Immature natural killer cell (primary cell): ENCODE measurements around the gene TNFSF13. TPM values are rescaled to one million over a fixed set of nuclear protein-coding genes. Genes with fewer than 3 reads are reported as not detected.

Experiments
- DNase-seq, 3 donors: peaks; one replicate each; pipeline ENCODE4 v3.0.0; 2022; ENCODE audit warnings: mixed read lengths in 1 of 3
- H3K27ac Mint-ChIP-seq, 6 donors: one replicate each; pipeline ENCODE4 v1.8.0; 2020; ENCODE audit warnings: mixed read lengths in 6 of 6, mild to moderate bottlenecking in 5 of 6, inconsistent platforms in 4 of 6, moderate library complexity in 3 of 6
- H3K27me3 Mint-ChIP-seq, 3 donors: one replicate each; pipeline ENCODE4 v1.8.0; 2020 to 2021; ENCODE audit warnings: low read depth in 3 of 3, mild to moderate bottlenecking in 3 of 3, mixed read lengths in 3 of 3, moderate library complexity in 3 of 3, inconsistent platforms in 1 of 3
- H3K36me3 Mint-ChIP-seq, 3 donors: one replicate each; pipeline ENCODE4 v1.8.0; 2020; ENCODE audit warnings: mixed read lengths in 3 of 3, inconsistent platforms in 2 of 3, mild to moderate bottlenecking in 2 of 3
- H3K4me1 Mint-ChIP-seq, 2 donors: one replicate each; pipeline ENCODE4 v1.8.0; 2020; ENCODE audit warnings: inconsistent platforms in 2 of 2, mild to moderate bottlenecking in 2 of 2, mixed read lengths in 2 of 2, moderate library complexity in 1 of 2
- H3K4me3 Mint-ChIP-seq, 5 donors: one replicate each; pipeline ENCODE4 v1.8.0; 2020; ENCODE audit warnings: mild to moderate bottlenecking in 5 of 5, mixed read lengths in 5 of 5, inconsistent platforms in 3 of 5, moderate library complexity in 3 of 5
- H3K9me3 Mint-ChIP-seq, 6 donors: one replicate each; pipeline ENCODE4 v1.8.0; 2020; ENCODE audit warnings: mild to moderate bottlenecking in 6 of 6, mixed read lengths in 6 of 6, inconsistent platforms in 4 of 6, moderate library complexity in 3 of 6
- polyA plus RNA-seq, 3 donors: library from polyadenylated mRNA; unstranded; fragments of 300-500 nt; fragmentation: Illumina TruSeq; gene quantifications; one replicate each; pipeline ENCODE4 v1.2.3, GENCODE V29; 2021

TNFSF13 gene
- 1 to 10 TPM; 1.4 to 6.1 (median 5.3) TPM for polyA plus RNA-seq

- H3K4me3 Mint-ChIP-seq, result peak within 1 kb of the TSS in 1 of 5 donors; percentile 15
- peaks cover 3 to 5% (median 4%) of the 10 kb centered on the region in 3 donors for H3K36me3 Mint-ChIP-seq
- peaks cover 31 to 34% of the 10 kb centered on the region in 2 donors for H3K4me1 Mint-ChIP-seq
- H3K27ac Mint-ChIP-seq, result peak within 1 kb of the TSS in 3 of 6 donors; percentile 54 to 80 (median 59)
- H3K9me3 Mint-ChIP-seq, result no peaks in the 10 kb centered on the region
- H3K27me3 Mint-ChIP-seq, result peaks cover 13 to 19% (median 15%) of the 10 kb centered on the region in 3 donors
- DNase-seq, result no peak
Measured at GRCh38 chr17:7558544-7559319, at the start of gene TNFSF13. TNFSF13 (plus strand) TSS chr17:7558750; CDS start chr17:7559040, 290 bp downstream.

- H3K27me3 Mint-ChIP-seq, result peaks cover 8 to 14% (median 14%) of the 10 kb centered on the region in 3 donors
- H3K36me3 Mint-ChIP-seq, result peaks cover 25 to 55% (median 27%) of the 10 kb centered on the region in 3 donors
- no peak for DNase-seq
- H3K4me3 Mint-ChIP-seq, result no peak overlapping the region
- peak overlapping the region in 1 of 6 donors; percentile 16 for H3K27ac Mint-ChIP-seq
- H3K9me3 Mint-ChIP-seq, result no peaks in the 10 kb centered on the region
- no peaks in the 10 kb centered on the region for H3K4me1 Mint-ChIP-seq
Measured at GRCh38 chr17:7508846-7509245, 49.7 kb upstream of the TNFSF13 start.

- H3K36me3 Mint-ChIP-seq, result peaks cover 22 to 54% (median 24%) of the 10 kb centered on the region in 3 donors
- no peak for DNase-seq
- peaks cover 8 to 14% (median 14%) of the 10 kb centered on the region in 3 donors for H3K27me3 Mint-ChIP-seq
- no peaks in the 10 kb centered on the region for H3K4me1 Mint-ChIP-seq
- H3K4me3 Mint-ChIP-seq, result no peak overlapping the region
- no peak overlapping the region for H3K27ac Mint-ChIP-seq
- H3K9me3 Mint-ChIP-seq, result no peaks in the 10 kb centered on the region
Measured at GRCh38 chr17:7509937-7510336, 48.6 kb upstream of the TNFSF13 start.

GRCh38 chr17:7511108-7511507, 47.4 kb upstream of the TNFSF13 start:
- Mint-ChIP-seq H3K27ac (peak overlapping the region in 2 of 6 donors; percentile 27 to 74), H3K4me1 (no peaks in the 10 kb centered on the region), H3K36me3 (peaks cover 18 to 47% (median 21%) of the 10 kb centered on the region in 3 donors), H3K27me3 (peaks cover 8 to 15% (median 14%) of the 10 kb centered on the region in 3 donors), H3K9me3 (no peaks in the 10 kb centered on the region), H3K4me3 (no peak overlapping the region)
- no peak for DNase-seq

- H3K4me1 Mint-ChIP-seq, result no peaks in the 10 kb centered on the region
- DNase-seq, result no peak
- no peak overlapping the region for H3K4me3 Mint-ChIP-seq
- peaks cover 5 to 12% (median 10%) of the 10 kb centered on the region in 3 donors for H3K27me3 Mint-ChIP-seq
- H3K9me3 Mint-ChIP-seq, result no peaks in the 10 kb centered on the region
- peaks cover 18 to 41% (median 21%) of the 10 kb centered on the region in 3 donors for H3K36me3 Mint-ChIP-seq
- no peak overlapping the region for H3K27ac Mint-ChIP-seq
Measured at GRCh38 chr17:7512105-7512504, 46.4 kb upstream of the TNFSF13 start.

- Mint-ChIP-seq H3K4me1 (no peaks in the 10 kb centered on the region), H3K27ac (no peak overlapping the region), H3K4me3 (no peak overlapping the region), H3K36me3 (peaks cover 18 to 39% (median 20%) of the 10 kb centered on the region in 3 donors), H3K9me3 (no peaks in the 10 kb centered on the region), H3K27me3 (peaks cover 5 to 12% (median 10%) of the 10 kb centered on the region in 3 donors)
- no peak for DNase-seq
Measured at GRCh38 chr17:7512824-7513540, 45.6 kb upstream of the TNFSF13 start.

GRCh38 chr17:7513850-7514419, 44.6 kb upstream of the TNFSF13 start:
- no peak for DNase-seq
- Mint-ChIP-seq H3K4me3 (no peak overlapping the region), H3K36me3 (peaks cover 15 to 29% (median 15%) of the 10 kb centered on the region in 3 donors), H3K27ac (no peak overlapping the region), H3K4me1 (no peaks in the 10 kb centered on the region), H3K27me3 (peaks cover 5 to 12% (median 8%) of the 10 kb centered on the region in 3 donors), H3K9me3 (no peaks in the 10 kb centered on the region)

GRCh38 chr17:7515911-7516610, 42.5 kb upstream of the TNFSF13 start:
- H3K9me3 Mint-ChIP-seq, result no peaks in the 10 kb centered on the region
- no peak overlapping the region for H3K4me3 Mint-ChIP-seq
- H3K4me1 Mint-ChIP-seq, result no peaks in the 10 kb centered on the region
- peaks cover 4 to 16% (median 8%) of the 10 kb centered on the region in 3 donors for H3K36me3 Mint-ChIP-seq
- DNase-seq, result no peak
- H3K27ac Mint-ChIP-seq, result peak overlapping the region in 1 of 6 donors; percentile 28
- H3K27me3 Mint-ChIP-seq, result peaks cover 3 to 7% (median 4%) of the 10 kb centered on the region in 3 donors

- Mint-ChIP-seq H3K36me3 (peaks cover 0 to 7% (median 3%) of the 10 kb centered on the region in 3 donors), H3K4me3 (no peak overlapping the region), H3K9me3 (peaks cover 0 to 13% (median 2%) of the 10 kb centered on the region in 6 donors), H3K27ac (no peak overlapping the region), H3K27me3 (peaks cover 0 to 3% (median 0%) of the 10 kb centered on the region in 3 donors), H3K4me1 (peaks cover 0 to 2% of the 10 kb centered on the region in 2 donors)
- peak in 2 of 3 donors; percentile 37 to 43 for DNase-seq
Measured at GRCh38 chr17:7523033-7523432, 35.5 kb upstream of the TNFSF13 start.

- Mint-ChIP-seq H3K36me3 (peaks cover 7 to 16% (median 7%) of the 10 kb centered on the region in 3 donors), H3K27ac (no peak overlapping the region), H3K27me3 (peaks cover 2 to 4% (median 4%) of the 10 kb centered on the region in 3 donors), H3K9me3 (peaks cover 18 to 37% (median 25%) of the 10 kb centered on the region in 6 donors), H3K4me3 (no peak overlapping the region), H3K4me1 (no peaks in the 10 kb centered on the region)
- DNase-seq, result no peak
Measured at GRCh38 chr17:7528842-7529241, 29.7 kb upstream of the TNFSF13 start.

GRCh38 chr17:7530023-7530900, 28.3 kb upstream of the TNFSF13 start:
- H3K36me3 Mint-ChIP-seq, result peaks cover 7 to 16% (median 7%) of the 10 kb centered on the region in 3 donors
- H3K27me3 Mint-ChIP-seq, result peaks cover 2 to 4% (median 4%) of the 10 kb centered on the region in 3 donors
- no peak overlapping the region for H3K4me3 Mint-ChIP-seq
- peaks cover 18 to 37% (median 25%) of the 10 kb centered on the region in 6 donors for H3K9me3 Mint-ChIP-seq
- no peaks in the 10 kb centered on the region for H3K4me1 Mint-ChIP-seq
- no peak for DNase-seq
- H3K27ac Mint-ChIP-seq, result no peak overlapping the region

GRCh38 chr17:7538050-7538449, 20.5 kb upstream of the TNFSF13 start:
- Mint-ChIP-seq H3K9me3 (peaks cover 0 to 3% (median 0%) of the 10 kb centered on the region in 6 donors), H3K27ac (no peak overlapping the region)
- no peak for DNase-seq

More at GRCh38 chr17:7538050-7538449, 20.5 kb upstream of the TNFSF13 start:
- Mint-ChIP-seq H3K4me1 (no peaks in the 10 kb centered on the region), H3K36me3 (no peaks in the 10 kb centered on the region), H3K4me3 (no peak overlapping the region), H3K27me3 (peaks cover 3 to 4% (median 4%) of the 10 kb centered on the region in 3 donors)
